GM21737 (cell line): ENCODE measurements around the gene CRISPLD2.

Experiments used
- ATAC-seq: cut with Tn5 transposase; IDR thresholded peaks from one replicate; pipeline ENCODE4 v1.9.1; 2021; ENCODE audit warnings: mild to moderate bottlenecking, moderate library complexity; ENCODE audit not compliant: unreplicated experiment

Gene CRISPLD2

DNA sequence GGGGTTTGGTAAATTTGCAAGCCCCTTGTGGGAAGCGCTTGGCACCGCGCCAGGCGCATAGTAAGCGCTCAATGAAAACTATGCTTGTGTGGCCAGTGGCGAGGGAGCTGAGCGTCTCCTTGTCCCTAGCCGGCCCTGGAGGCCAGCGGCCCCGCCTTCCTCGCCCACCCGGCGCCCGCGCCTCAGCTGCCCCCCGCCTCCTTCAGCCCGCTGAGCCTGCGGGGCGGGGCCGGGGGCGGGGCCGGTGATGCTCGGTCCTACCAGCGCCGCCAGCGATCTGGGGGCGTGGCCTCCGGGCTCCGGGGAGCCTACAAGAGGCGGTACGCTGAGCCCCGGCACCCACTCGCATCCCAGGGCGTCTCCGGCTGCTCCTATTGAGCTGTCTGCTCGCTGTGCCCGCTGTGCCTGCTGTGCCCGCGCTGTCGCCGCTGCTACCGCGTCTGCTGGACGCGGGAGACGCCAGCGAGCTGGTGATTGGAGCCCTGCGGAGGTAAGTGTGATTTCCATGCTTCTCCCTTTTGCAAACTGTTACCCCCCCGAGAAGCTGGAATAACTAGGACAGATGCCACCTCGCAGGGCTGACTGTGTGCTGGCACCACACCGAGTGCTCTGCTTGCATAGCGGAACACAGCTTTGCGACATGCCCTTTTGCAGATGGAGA lies at the start of gene CRISPLD2:
TSS of gene CRISPLD2 (plus strand) at position 342 of the 661 bp plus-strand sequence. CDS start 18,511 bp downstream, outside the sequence.
- no peak for ATAC-seq

DNA sequence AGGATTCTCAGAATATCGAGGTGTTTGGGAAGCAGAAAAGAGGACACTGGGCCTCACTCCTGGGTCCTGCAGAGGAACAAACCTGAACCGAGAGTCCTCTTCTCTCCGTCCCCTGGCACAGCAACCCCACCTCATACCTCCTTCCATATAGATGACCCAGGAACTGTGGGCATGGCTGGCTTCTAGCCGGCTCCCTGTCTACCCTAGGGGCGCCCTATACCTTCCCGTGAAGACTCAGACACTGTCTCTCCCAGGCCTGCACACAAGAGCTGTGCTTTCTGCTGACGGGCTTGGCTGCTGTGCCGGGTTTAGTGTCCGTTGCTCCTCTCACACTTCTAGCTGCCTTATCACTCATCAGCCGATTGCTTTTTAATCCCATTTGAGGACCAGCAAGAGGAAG lies 46.5 kb upstream of the CRISPLD2 start:
- no peak for ATAC-seq

DNA sequence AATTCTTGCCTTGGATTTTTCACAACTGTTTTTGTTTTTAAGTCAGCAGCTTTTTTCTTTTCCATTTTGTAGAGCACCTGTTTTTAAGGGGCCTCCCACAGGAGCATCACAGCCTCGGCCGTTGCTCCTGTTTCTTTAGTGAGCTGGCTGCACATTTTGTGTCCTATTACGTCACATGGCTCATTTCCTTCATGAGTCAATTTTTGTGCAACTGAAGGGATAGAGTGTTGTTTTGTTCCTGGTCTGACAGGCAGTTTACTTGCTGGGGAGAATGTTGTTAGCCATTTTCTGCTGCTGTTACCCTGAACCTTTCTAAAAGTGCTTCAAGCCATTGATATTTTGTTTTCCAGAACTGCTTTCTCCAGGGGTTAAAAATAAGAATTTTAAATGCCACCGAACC lies 45.0 kb upstream of the CRISPLD2 start:
- no peak for ATAC-seq

GRCh38 chr16:84775262-84775810 lies 44.4 kb upstream of the CRISPLD2 start:
- ATAC-seq, result no peak

DNA sequence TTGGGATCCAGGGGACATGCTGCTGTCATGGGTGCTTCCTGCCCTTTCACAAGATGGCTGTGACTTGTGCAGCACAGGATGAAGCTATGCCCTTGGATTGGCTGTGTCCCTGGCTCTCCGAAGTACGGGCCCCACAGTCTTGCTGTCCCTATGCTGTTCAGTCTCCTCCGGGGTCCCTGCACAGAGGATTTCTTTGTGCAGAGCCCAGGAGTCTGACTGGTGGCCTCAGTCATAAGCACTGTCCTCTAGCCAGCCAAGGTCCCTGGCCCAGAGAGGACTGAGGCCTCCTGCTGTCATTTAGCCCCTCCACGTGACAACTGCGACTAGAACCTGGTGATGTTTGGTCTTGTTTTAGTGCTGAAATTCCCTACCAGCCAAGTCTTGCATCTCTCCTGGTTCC lies 42.4 kb upstream of the CRISPLD2 start:
- no peak for ATAC-seq

DNA sequence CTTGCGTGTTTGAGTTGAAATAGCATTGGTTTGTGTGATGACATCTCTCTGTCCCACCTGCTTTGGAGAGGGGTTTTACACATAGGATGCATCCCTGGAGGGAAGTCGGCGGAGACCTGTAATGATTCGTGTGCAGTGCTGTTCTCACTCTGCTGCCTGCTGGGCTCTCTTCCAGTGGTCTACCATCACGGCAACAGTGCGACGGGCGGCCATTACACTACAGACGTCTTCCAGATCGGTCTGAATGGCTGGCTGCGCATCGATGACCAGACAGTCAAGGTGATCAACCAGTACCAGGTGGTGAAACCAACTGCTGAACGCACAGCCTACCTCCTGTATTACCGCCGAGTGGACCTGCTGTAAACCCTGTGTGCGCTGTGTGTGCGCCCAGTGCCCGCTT lies 41.1 kb upstream of the CRISPLD2 start:
- no peak for ATAC-seq

- no peak for ATAC-seq
Observed at GRCh38 chr16:84780063-84780462, 39.7 kb upstream of the CRISPLD2 start.

DNA sequence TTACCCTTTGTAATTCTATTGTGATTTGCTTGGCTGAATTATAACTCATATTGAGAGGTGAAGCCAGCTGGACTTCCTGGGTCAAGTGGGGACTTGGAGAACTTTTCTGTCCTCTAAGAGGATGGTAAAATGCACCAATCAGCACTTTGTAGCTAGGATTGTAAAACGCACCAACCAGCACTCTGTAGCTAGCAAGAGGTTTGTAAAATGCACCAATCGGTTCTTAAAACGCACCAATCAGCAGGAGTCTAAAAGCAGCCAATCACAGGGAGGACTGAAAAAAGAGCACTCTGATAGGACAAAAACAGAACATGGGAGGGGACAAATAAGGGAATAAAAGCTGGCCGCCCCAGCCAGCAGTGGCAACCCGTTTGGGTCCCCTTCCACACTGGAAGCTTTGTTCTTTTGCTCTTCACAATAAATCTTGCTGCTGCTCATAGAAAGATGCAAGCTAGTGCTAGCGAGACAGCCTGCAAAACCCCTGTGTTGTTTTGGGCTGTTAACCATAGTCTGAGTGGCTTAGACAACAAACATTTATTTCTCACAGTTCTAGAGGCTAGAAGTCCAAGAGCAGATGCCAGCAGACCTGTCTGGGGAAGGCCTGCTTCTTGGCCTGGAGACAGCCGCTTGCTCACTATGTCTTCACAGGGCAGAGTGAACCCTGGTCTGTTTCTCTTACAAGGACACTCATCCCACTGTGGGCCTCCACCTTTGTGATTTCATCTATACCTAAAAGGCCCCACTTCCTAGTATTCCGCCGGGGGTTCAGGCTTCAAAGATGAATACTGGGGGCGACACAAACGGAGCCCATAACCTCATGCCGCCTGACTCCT lies 39.0 kb upstream of the CRISPLD2 start:
- ATAC-seq, result no peak

DNA sequence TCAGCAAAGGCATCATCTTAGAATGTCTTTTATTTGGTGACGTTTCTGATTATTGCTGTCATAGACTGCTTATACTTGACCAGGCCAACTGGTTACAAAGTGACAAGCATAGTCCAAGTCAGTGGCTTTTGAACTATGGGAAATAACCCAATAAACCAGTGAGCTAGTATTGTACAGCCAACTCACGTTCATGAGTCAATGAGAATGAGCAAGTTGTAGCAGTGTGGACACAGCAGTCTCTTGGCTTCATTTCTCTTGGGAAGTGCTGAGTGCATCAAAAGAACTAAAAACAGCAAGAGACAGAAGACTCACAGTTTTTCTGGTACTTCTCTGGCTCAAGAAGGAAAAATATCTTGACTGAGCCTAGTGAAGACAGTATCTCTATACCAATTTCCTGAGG lies 36.9 kb upstream of the CRISPLD2 start:
- ATAC-seq, result no peak

- no peak for ATAC-seq
Observed at GRCh38 chr16:84785843-84786581, 33.8 kb upstream of the CRISPLD2 start.

- no peak for ATAC-seq
Observed at GRCh38 chr16:84786605-84787262, 33.1 kb upstream of the CRISPLD2 start.

GRCh38 chr16:84787263-84787622 lies 32.5 kb upstream of the CRISPLD2 start:
- ATAC-seq, result no peak

GRCh38 chr16:84788920-84789391 lies 30.8 kb upstream of the CRISPLD2 start:
- ATAC-seq, result no peak

- ATAC-seq, result no peak
Observed at GRCh38 chr16:84789431-84789830, 30.4 kb upstream of the CRISPLD2 start.

GRCh38 chr16:84790301-84790700 lies 29.5 kb upstream of the CRISPLD2 start:
- ATAC-seq, result no peak

DNA sequence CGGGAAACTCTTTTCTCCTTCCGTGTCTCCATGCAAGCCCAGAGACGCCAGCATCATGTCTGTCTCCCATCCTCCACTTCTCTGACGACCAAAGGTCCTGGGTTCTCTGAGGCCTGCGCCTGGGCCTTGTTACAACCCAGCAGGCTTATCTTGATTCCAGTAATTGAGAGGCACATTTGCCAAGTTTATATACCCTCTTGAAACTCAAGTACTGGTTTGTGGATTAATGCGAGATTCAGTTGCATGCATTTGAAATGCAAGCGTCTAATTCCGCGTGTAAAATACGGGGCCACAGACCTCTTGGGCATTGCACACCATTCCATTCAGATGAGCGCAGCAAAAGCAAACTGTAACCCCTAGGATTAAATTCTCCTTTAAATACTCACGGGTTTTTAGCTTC lies 28.7 kb upstream of the CRISPLD2 start:
- no peak for ATAC-seq

DNA sequence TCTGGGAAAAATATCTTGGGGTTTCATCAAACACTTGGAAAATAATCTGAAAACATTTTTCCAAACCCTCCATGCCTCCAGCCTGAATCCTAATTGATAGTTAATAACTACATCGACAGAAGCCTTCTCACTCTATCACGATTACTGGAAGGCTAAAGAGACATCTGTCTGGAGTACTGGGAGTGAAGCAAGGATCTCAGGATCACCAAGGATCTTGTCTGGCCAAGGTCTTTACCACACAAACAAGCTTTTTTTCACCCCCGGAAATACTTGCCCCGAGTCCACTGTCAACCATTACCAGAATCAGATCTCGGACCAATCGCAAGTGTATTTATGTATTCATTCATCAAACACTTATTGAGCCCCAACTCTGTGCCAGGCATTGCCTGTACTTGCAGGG lies 28.3 kb upstream of the CRISPLD2 start:
- no peak for ATAC-seq

DNA sequence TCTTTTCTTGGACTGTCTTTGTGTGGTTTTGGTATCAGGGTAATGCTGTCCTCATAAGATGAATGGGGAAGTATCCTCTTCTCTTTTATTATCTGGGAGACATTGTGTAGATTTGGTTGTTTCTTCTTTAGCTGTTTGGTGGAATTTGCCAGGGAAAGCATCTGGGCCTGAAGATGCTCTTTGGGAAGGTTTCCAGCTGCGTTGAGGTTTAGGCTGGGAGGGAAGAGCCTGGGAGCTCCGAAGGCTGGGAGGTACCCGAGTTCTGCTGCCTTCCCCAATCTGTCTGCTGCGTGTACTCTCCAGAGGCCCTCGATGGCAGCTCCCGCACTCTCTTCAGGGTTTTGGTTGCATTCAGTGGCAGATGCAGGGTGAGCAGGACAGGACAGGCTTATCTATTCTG lies 25.6 kb upstream of the CRISPLD2 start:
- ATAC-seq, result no peak

DNA sequence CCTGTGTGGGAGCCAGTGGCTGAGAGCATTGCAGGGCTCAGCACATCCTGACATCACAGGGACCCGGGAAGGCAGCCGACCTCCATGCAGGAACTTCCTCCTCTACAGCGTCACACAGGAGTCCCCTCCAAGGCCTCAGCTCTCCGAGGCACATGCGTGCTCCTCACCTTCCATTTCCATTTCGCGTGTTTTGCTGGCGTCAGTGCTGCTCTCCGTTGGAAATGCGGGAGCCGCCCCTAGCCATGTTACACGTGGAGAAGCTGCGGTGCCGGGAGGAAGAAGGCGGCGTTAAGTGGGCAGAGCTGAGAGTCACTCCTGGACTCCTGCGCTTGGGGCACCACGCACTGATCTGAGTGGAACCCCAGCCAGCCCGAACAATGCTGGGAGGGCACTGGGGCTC lies 25.2 kb upstream of the CRISPLD2 start:
- ATAC-seq, result no peak

GRCh38 chr16:84795329-84796053 lies 24.3 kb upstream of the CRISPLD2 start:
- ATAC-seq, result no peak
